NCI-H82 treated with DMSO at 0.1 percent for 48 hours (cell line): ENCODE results near the gene NEO1.

Experiments
- DNase-seq: peaks from one replicate; lab custom pipeline; 2025; ENCODE audit not compliant: unreplicated experiment; lab: John Stamatoyannopoulos, UW

Gene NEO1, protein sequence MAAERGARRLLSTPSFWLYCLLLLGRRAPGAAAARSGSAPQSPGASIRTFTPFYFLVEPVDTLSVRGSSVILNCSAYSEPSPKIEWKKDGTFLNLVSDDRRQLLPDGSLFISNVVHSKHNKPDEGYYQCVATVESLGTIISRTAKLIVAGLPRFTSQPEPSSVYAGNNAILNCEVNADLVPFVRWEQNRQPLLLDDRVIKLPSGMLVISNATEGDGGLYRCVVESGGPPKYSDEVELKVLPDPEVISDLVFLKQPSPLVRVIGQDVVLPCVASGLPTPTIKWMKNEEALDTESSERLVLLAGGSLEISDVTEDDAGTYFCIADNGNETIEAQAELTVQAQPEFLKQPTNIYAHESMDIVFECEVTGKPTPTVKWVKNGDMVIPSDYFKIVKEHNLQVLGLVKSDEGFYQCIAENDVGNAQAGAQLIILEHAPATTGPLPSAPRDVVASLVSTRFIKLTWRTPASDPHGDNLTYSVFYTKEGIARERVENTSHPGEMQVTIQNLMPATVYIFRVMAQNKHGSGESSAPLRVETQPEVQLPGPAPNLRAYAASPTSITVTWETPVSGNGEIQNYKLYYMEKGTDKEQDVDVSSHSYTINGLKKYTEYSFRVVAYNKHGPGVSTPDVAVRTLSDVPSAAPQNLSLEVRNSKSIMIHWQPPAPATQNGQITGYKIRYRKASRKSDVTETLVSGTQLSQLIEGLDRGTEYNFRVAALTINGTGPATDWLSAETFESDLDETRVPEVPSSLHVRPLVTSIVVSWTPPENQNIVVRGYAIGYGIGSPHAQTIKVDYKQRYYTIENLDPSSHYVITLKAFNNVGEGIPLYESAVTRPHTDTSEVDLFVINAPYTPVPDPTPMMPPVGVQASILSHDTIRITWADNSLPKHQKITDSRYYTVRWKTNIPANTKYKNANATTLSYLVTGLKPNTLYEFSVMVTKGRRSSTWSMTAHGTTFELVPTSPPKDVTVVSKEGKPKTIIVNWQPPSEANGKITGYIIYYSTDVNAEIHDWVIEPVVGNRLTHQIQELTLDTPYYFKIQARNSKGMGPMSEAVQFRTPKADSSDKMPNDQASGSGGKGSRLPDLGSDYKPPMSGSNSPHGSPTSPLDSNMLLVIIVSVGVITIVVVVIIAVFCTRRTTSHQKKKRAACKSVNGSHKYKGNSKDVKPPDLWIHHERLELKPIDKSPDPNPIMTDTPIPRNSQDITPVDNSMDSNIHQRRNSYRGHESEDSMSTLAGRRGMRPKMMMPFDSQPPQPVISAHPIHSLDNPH (N-terminal part only)

DNA sequence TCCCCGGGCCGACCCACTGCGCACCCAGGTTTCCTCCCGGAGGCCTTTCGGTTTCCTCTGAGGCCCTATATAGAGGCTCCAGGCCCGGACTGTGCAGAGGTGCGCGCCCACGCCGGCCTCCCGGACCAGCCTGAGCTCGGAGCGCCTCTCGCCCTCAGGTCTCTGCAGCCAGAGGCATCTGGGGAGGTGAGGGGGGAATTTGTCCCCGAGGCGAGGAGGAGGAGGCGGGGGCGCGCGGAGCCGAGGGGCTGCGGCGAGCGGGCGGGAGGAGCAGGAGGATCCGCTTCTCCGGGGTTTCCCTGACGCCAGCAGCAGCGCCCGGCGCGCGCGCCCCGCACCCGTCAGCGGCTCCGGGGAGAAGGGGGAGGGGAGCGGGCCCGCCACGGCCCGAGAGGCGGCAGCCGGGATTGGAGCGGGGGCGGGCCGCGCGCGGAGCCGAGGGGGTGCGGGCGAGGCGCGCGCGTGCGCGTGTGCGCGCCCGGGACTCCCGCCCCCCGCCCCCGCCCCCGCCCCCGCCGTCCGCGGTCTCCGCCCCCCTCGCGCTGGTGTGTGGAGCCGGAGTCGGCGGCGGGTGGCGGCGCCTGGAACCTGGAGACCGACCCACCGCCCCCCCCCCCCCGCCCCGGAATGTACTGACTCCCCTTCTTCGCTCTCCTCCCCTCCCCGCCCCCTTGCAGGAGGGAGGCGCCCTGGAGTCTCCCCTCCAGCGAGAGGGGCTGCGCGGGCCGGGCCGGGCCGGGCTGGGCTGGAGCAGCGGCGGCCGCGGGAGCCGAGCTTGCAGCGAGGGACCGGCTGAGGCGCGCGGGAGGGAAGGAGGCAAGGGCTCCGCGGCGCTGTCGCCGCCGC is at the start of gene NEO1:
TSS of gene NEO1 (plus strand) at position 657 of the 846 bp plus-strand sequence. CDS start 213 bp downstream, outside the sequence.
- DNase-seq = peak; percentile 83

DNA sequence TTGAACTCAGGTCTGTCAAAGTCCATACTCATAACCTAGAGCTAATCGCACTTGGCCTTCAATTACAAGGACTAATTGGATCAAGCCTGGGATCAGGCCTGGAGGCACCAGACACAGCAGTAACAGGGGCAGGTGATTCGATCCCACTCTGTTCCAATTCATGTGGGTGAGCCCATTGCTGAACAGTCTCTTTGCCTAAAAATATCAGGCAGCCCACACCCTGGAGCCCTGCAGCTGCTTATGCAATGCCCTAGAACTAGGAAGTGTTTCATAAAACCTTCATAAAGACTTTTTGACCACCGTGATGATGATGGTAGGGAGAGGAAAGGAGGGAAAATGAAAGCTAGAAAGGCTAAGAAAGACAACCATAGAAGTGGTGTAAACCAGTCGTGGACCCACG is 47.8 kb upstream of the NEO1 start:
- peak; percentile 53 for DNase-seq

DNA sequence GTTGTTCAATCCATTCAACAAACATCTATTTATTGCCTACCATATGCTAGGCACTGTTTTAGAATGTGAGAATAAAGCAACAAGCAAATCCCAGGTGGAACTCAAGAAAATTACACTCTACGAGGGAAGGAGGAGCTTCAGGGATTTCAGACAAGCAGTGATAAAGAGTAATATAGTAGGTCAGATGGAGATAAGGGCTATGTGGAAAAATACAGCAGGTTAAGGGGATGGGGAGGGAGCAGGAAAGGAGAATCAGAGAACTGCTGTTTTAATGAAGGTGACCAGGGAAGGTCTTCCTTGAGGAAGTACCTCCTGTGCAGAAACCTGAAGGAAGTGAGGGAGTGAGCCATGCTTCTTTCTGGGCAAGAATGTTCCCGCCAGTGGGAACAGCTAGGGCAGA is 47.2 kb upstream of the NEO1 start:
- no peak for DNase-seq

DNA sequence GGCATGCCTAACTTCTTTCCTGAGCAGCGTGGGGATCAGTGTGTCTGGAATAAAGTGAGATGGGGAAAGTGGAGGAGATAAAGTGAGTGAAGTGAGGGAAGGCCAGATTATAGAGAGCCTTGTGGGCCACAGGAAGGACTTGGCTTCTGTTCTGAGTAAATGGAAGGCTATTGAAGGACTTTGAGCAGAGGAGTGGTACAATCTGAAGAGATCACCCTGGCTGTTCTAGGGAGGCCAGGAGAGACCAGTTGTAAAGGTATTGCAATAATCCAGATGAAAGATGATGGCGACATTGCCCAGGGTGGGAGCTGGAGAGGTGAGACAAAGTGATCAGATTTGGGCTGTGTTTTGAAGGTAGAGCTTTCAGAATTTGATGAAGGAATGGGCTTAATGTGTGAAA is 46.8 kb upstream of the NEO1 start:
- no peak for DNase-seq

DNA sequence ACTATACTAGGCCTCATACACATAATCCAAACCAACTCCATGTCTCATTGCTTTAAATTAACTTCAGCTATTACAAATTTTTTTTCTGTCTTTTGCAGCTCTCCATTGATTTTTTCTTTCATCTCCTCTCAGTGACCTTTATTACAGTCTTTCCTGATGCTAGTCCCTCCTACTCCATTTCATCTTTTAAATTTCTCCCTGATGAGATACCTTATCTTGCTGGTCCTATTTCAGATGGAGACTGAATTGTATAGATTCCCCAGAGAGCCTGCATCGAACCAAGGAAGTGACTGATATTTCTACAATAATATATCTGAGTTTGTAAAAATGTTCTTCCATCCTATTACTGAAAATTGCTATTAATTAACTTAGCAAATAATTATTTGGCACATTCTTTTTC is 45.7 kb upstream of the NEO1 start:
- DNase-seq = no peak

DNA sequence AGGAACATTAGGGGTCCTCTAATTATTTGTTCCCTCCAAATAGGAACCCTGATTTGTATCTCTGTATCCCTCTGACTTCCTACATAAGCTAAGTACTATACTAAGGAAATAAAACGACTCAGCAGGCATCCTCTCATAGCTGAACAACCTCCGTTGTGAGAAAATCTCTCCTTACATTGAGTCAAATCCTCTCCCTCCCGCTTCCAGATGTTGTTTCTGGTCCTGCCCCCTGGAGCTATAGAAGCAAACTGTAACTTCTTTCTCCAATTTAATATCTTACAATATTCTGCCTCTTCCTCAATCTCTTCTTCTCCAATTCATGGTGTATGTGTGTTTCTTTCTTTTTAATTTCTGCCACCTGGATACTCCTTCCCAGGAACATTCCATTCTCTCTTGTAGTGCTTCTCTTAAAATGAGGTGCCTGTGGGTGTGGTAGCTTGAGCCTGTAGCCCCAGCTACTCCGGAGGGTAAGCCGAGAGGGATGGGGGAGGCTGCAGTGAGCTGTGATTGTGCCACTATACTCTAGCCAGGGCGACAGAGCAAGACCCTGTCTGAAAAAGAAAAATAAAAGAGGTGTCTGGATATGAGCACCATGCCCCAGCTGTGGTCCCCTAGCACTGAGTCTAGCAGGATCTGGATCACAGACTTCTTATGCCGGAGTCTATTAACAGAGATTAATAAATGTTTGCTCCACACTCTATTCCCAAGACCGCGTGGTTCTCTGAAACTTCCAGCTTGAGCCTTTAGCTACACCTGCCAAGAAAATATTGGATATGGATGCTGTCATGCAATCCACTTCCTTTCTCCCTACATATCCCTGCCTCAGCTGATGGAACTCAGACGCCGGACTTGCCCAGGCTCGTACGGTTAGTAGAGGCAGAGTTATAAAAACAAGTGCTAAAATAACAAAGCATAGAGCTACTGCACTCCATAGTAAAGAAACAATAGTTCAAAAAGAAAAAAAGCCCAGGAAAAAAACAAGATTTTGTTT is 42.9 kb upstream of the NEO1 start:
- no peak for DNase-seq

DNA sequence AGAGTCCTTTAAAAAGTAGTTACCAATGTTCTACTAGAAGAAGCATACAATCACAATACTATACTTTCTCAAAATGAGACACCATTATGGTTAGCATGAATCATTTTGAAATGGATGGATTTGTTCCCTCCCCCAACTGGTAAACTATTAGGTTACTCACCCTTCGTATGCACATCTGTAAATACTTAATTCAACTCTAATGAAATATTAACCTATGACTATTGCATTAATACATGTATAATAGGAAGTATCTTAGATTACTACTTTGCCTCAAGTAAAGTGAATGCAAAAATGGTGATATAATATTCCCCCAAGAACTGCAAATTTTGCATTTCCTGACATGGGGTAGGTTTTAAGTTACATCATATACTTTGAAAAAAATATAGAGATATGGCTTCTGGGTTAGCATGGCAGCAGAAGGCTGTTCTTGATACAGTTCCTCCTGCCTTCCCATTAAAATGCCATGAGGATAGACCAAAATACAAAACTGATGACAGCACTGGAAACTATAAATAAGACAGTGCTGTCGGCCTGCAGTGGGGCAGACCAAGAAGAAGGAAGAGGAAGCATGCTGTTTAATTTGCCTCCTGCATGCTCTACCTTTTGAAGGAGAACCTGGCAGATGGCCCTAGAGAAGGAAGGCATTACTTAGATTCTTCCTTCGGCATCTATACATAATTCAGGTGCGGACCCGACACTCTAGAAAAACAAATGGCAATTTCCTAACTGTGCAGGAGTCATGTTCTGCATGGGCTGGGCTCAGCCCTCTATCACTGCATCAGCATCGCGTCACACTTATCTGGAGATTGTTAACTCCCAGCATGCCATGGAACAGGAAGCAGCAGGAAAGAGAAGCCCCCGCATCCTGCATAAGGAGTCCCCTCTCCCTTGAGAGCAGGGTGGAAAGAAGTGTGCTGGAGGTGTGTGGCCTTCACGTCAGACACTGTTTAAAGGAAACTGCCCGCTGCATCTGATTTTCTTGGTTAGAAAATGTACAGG is 41.8 kb upstream of the NEO1 start:
- no peak for DNase-seq

DNA sequence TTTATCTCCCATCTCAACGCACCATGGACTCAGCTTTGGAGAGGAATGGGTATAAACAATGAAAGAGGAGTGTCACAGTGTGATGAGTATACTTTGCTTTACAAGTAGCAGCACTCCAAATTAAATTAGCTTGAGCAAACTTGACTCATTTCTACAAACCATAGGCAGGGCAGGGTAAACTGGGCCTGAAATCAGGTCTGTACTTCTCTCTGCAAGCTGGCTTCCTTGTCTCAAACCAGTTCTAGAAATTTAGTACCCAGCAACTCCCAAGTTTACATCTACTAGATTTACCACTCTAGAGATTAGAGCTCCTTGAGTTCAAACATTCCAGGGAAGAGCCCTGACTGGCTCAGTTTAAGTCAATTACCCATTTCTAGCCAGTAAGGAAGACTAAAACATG is 37.4 kb upstream of the NEO1 start:
- no peak for DNase-seq

DNA sequence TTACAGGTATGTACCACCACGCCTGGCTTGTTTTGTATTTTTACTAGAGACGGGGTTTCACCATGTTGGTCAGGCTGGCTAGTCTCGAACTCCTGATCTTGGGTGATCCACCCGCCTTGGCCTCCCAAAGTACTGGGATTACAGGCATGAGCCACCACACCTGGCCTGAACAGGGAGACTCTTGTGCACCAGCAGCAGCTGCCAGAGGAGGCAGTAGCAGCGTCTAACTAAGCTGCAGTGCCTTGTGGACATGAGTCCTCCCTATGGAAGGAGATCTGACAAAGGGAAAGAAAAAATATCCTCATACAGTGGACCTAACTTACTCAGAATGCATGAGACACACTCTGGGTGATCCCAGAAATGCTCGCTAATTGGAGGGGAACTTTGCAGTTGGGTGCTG is 36.8 kb upstream of the NEO1 start:
- DNase-seq = no peak

DNA sequence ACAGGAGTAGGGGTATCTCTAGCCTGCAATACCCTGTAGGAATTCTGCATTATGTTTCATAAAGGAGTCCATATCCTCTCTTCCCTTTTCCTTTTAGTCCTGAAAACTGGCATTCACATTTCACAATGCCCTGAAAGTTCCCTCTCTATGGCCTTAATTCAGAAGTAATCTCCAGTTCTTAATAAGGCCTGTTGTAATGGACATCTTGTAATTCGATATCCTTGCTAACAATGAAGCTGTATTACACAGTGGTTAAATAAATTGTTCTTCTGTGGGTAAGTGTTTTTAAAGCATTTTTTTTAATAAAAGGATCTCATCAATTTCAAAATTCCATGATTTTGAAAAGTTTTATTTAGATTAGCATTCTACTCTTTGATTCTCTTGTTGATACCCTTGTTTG is 34.3 kb upstream of the NEO1 start:
- no peak for DNase-seq

DNA sequence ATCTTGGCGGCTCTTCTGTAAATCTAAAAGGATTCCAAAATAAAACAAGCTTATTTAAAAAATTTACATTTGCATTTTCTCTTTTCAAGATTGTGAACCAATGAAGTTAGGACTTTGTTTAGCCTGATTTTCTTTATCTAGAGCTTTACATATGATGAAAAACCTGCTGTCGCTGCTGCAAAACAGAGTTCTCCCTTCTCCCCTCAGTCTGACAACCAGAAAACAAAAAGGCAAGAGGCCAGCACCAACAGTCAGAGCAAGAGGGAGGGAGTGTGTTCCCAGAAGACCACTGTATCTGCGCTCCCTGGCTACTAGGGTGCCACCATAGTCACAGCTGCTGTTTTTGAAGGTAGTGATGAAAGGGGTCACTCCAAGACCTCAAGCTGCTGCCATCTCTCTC is 33.1 kb upstream of the NEO1 start:
- DNase-seq = no peak

DNA sequence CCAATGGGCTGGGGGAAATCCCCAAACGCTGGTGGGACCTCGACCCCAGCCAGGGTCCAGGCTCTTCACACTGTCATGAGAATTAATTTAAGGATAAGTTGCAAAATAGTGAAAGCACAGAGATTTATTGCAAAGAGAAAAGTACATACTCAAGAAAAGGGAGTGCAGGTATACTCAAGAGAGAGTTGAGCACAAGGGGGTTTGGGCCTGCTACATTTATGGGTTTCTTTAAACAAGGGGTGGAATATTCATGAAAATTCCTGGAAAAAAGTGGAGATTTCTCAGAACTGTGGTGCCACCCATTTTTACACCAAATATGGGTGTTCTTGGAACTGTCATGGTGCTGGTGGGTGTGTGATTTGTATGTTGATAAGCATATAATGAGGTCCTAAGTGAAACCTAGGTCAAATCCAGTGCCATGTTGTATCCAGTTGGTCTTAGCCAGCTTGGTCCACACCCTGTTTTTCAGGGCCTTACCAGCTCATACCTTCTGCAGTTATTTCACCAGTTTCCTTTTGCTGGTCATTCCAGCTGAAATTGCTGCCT is 32.6 kb upstream of the NEO1 start:
- DNase-seq = no peak

DNA sequence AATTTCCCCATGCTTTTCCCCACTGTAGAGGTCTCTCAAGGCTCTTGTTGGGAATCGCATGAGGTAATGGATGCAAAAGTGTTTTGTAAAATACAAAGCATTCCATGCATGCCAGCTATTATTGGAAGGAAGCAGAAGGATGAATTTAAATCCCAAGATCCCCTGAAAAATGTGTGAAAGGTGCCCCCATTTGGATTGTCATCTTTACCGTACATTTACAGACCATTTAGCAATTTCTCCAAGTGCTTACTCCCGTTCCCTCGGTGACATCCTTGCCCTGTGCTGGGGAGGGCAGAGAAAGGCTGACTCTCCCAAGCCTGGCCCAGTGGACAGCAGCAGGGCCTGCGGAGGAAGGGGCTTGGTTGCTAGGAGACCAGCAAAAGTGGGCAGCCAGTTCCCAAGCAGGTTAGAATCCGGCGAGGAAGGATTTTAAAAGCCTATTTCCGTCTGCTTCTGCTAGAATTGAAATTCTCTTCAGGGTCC is 31.1 kb upstream of the NEO1 start:
- no peak for DNase-seq

DNA sequence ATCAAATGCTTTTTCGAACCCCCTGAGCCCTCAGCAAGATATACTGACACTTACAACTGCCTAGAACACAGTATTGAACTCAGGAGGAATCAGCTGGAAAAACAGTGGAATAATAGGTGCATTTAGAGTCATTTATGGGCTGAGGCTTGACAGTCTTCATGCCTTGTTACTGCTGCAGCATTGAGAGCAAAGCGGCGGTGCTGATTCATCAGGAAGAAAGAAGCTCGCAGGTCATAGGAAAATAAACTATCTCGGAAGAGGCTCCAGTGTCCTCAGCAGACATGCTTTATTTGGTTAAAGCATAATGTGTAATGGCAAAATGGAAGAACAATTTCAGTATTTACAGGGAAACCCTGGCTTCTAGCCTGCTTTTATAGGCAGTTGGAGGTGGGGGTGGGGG is 30.1 kb upstream of the NEO1 start:
- DNase-seq = no peak

DNA sequence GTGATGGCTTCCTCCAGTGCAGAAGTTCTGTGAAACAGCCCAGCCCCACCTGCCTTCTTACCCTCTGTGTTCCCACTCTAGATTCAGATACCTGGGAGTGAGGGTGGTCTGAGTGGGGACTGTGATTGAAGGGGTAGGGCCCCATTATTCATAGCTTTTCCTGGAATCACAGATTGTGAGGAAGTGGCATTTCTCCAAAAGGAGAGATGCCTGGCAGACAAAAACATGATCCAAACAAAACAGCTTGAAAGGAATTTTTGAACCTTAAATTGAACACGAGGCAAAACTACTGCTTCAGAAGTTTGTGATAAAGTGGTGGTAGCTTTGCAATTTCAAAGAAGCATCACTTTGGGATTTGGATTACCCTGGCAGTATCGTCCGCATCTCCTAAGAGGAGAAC is 29.2 kb upstream of the NEO1 start:
- no peak for DNase-seq

DNA sequence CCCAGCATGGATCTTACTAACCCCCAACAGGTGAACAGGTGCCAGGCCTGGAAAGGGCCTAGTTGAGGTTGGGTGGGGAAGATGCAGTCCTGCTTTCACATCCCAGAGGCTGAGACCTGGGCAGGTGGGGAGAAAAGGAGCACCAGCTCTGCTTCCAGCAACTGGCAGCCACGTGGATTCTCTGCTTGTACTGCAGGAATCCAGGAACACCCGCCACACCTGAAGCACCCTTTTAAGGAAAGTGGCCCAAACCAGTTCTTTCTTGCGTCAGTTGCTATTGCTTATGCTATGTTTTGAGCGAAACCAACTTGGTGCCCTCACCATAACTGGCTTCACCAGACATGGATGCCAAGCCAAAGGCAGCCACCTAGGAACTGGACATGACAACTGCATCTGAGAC is 28.1 kb upstream of the NEO1 start:
- no peak for DNase-seq

DNA sequence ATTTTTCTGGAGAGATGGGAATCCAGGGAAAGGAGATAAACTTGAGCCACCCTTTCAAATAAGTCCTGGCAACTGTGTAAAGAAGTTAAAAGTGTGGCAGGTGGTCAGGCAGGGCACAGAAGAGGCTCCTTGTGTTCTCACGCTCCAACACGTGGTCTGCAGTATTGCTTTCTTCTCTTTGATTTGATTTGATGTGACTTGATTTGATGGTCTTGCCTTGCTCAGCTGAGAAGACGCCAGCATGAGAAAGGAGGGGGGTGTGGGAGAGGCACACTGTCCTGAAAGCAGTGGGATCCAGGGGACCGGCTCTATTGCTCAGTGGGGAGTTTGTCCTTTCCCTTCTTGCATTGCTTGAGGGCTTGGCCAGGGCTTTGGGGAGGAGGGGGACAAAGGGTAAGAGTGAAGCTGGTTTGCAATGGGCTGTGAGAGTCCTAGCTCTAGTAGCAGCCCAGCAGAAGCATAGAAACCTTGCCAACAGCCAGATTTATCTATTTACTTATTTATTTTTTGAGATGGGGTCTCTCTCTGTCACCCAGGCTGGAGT is 25.7 kb upstream of the NEO1 start:
- DNase-seq = no peak
